Medulla oblongata (tissue), 1 donor: Measurements from ENCODE around the gene FOSL2.

ENCODE experiments used
- DNase-seq: peaks from one replicate; pipeline ENCODE4 v3.0.0-alpha.2; 2015; ENCODE audit errors: extremely low spot score

FOSL2 gene

DNA sequence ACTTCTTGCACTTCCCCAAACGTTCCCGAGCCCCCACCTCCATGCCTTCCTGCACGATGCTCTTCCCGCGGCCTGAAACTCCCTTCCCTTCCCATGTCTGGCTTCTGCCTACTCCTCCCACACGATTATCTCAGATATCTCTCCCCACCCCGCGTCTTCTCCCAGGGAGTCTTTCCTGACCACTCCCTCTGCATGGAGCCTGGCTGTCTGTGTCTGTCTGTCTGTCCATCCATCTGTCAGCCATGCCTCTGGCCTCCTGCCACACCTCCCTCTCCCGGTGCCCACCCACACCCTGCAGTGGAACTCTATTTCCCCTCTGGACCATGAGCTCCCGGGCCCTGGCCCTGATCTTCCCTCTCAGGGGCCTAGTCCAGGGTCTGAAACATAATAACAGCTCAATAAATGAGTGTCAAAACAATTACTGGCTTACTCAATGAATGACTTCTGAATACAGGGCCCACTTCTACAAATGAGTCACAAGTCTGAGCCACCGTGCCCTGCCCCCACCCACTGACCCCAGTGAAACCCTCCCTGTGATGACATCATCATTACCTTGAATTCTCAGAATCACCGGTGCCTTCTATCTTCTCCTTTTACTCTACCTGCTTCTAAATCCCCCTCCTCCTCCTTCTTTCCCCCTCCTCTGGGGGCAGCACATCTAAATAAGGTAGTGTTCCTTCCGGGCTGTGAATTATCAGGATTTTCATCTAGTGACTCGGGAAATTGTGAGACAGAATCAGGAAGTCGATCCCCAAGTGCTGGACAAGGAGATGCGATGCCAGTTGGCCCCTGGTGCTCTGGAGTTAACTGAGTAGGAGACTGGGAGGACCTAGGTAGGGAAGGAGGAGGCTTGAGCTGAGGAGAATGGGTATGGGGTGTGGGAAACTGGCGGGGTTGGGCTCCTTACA lies 57.1 kb downstream of the FOSL2 start:
- no peak for DNase-seq

DNA sequence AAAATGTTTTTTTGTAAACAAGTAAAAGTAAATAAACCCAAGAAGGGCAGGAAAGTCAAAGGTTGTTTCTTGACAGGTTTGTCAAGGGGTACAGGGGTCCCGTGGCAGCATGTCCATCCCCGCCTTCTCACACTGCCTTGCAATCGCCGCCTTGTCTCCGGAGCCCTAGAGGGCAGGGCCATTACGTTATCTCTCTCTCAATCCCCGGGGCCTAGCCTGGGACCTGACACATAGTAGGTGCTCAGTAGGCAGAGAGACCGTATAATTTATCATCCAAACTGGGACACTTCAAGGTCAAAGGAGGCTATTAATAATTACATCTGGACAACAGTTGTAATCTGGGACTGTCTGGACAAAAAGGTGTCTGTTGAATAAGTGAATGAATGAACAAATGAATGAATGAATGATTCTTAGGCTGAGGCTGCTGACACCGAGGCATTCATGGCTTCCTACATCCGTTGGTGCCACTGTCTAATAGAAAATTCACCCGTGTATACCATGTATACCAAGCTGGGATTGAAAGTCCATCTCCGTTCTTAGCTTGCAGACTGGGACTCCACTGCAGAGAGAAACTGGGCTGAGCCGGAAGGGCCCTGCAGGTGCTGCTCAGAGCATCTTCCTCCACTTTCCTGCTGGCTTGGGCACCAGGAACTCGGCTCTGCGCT lies 58.4 kb downstream of the FOSL2 start:
- no peak for DNase-seq

DNA sequence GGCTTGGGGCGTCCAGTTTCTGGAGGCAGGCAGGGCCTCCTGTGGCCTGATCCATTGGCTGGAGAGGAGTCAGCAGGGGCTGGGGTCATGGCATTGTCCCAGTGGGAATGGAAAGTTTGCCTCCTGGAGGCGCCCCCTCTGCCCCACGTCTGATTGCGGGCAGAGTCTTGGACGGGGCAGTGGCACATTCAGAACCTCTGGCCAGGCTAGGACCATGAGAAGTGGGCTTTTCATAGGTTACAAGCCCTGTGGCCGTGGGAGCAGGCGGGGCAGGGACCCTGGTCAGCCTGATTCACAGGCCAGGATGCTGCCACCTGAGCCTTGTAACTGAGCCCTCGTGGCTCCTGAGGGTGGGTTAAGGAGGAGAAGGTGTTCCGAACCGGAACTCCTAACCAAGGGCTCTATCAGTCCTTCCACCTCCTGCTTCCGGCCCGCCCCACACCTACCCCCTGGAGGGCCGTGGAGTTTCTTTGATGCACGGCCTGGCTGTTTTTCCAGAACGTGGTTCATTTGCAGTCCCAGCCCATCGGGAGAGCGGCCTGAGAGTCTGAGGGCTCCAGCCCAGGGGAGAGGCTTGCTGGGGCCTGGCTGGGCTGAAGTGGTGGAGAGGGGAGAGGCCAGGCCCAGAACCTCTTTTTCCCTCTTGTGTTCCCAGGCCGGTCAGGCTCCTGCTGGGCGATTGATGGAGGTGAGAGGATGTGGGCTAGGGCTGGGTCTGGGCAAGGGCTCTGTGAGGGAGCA lies 59.3 kb downstream of the FOSL2 start:
- no peak for DNase-seq

DNA sequence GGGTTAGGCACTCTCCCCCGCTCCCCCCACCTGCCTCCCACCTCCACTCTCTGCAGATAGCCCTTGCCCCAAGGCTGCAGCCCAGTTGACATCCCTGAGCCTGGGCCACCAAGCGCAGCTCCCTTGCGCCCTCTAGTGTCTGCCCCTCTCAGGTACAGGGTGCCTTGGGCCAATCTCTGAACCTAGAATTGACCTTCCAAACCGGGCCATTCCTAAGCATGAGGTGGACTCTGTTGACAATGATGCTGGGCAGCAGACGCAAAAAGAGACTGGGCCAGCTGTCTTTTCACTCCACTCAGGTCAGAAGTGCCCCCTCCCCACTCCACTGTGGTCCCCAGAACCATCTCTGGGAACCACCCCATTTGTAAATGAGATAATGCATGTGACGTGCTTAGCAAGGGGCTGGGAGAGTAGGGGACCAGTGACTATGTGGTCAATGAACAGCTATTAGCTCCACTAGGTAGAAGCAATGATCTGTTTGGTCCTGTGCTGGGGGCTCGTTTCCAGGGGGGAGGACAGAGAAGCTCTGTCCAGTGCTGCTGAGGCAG lies 60.0 kb downstream of the FOSL2 start:
- peak; percentile 42 for DNase-seq

DNA sequence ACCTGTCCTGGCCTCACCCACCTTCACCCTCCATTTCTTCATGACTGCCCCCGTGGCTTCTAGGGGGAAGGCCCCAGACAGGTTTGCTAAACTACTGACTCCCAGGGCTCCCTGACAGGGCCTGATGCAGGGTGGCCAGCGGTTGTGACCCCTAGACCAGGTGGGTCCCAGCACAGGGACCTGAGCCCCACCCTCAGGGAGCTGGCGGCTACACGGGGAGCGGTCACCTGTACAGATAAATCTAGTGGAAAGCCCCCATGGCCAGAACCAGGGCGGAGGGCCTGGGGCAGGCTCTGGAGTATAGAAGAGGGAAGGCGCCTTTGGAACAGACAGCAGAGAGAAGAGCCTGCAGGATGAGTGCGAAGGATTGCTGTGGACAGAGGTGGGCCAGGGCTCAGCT lies 60.7 kb downstream of the FOSL2 start:
- DNase-seq = no peak

DNA sequence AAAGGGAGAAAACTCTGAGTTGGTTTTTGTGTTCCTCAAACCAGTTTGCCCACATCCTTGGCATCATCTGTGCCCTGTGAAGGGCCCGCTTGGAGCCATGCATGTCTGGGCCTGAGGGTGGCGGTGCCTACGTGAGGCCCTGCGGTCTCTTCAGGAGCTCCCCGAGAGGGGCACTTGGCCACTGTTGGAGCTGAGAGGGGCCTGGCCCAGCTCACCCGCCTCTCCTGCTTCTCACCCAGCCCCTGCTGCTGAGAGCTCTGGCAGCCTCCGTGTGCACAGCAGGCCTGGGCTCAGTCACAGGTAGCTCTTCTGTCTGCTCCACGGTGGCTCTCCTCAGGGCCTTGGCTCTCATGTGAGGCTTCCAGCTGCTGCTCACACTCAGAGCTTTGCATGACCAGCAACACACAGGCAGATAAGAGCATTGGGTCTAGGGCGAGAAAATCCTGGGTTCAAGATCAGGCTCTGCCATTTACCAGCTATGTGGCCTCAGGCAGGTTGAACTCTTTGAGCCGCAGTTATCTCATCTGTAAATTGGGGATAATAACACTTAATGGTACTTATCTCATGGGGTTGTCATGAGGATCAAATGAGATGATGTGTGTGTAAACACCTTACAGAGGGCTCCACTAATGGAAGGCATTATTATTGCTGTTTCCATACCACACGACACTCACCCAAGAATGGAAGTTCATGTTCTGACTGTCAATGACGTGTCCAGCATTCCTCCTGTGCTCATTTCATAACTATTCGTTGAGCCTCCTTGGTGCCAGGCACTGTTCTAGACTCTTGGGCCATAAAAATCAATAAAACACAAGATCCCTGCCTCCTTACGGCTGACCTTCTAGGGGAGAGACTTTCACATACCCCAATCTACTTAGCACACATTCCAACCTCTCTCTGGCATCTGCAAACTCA lies 61.6 kb downstream of the FOSL2 start:
- DNase-seq = no peak

DNA sequence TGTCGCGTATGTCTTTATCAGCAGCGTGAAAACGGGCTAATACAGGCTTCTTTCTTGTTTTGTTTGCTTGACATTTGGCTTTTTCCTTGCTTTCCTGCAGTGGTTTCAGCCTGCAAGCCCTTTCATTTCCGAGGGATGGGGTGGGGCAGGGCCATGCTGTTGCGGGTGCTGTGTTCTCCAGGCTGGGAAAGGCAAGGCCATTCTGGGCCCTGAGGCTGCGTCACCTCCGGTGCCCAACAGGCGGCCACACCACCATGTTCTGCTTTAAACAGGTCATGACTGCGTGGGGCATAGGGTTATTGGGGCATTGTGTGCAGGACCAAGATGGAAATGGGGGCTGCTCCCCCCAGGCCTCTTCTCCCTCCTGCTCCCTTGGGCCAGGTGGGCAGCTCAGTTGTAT lies 64.6 kb downstream of the FOSL2 start:
- DNase-seq = no peak

DNA sequence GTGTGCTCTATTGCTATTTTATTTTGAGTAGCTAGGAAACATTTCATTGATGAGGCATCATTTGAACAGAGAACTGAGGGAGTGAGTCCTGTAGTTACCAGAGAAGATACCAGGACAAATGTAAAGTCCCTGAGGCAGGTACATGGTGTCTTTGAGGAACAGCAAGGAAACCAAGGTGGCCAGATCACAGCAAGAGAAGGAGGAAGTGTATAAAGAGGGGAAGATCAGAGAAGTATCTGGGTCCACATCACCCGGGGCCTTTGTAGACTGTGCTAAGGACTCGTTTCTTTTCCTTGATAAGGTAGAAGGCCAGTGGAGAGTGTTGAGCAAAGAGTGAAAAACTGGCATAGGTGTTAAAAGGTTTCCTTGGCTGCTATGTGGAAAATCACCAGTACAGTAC lies 68.4 kb downstream of the FOSL2 start:
- DNase-seq = no peak

DNA sequence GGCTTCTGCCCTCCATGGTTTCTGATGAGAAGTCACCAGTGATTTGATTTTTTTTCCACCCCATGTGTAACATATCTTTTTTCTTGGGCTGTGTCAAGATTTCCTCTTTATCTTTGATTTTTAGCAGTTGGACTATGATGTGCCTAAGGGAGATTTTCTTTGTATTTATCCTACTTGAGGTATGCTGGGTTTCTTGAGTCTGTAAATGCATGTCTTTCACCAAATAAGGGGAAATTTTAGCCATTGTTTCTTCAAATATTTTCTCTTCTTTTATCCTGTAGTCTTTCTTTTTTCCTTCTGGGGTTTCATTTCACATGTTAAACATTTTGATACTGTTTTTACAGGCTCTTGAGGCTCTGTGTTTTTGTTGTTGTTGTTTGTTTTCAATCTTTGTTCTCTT lies 69.5 kb downstream of the FOSL2 start:
- DNase-seq = no peak

DNA sequence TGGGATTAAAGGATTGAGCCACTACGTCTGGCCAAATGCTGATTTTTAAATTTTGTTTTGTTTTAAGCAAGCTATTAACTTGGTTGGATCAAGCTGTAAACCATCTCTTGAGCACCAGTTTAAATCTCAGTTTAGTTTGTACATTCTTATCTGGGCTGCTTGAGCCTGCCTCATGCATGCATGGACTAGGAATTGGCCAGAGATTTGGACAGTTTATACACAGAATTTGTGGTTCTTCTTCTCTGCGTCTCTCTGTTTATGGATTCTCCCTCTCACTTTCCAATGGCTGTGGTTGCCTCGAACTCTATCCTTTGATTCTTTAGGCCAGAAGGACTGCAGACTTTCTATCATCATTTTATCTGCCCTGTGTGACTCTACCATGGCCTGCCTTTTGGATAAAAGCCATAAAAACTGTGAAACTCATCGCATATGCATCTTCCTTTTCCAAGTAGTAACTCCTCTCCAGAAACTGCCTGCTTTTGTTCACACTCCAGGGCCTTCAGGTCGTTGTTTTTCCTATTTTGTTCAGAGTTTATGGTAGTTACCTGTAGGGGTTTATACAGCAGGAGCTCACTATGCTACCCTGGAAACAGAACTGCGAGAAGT lies 70.7 kb downstream of the FOSL2 start:
- DNase-seq = no peak

DNA sequence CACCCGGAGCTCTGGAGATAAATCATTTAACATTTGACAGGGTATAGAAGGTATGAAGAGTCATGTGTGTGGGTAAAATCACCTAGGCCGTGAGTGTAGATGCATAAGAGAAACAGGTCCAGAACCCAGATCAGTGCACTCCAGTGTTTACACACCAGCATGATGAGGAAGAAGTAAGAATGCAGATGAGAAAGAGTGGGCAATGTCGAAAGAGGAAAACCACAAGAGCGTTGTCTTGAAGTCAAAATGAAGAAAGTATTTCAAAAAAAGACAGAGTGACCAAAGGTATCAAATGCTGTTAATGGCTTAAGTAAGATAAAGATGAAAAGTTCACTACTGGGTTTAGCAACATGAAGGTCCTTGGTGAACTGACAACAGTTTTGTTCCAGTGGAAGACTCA lies 71.2 kb downstream of the FOSL2 start:
- peak; percentile 20 for DNase-seq

DNA sequence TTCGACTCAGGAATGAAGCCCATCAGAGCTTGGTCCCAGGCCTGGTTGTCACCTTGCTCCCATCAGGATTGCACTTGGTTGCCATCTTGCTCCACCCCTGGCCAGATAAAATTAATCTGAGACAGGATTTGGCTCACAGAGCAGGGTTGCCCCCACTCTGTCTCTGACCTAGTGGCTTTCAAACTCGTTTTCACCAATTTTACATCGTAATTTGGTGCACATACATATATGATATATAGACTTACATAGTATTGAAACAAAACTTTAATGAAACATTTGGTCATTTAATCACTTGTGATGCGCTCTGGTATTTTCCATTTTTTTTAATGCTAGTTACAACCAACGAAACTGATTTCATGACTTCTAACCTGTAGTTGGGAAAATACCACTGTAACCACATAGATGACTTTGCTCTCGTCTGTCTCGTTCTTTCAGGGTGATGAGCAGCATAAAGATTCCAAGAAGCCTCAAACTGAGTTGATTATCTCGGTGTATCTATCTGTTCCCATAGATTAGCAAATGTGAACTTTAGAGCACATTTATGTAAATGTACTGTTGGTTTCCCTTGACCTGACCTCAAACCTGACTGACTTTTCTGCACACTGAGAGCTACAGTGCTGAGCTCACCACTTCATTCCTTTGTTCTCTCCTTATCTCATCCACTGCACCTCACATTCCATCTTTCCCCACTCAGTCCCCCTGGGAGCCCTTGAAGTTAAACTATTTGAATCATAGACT lies 72.7 kb downstream of the FOSL2 start:
- DNase-seq = no peak
